BJ (cell line): ENCODE data around the gene CDC14B. TPM values are rescaled to one million over a fixed set of nuclear protein-coding genes. Genes with fewer than 3 reads are reported as not detected.

Experiments used
- CTCF ChIA-PET: fragments of 350-600 bp; formaldehyde crosslinking; extraction: SDS; loops from one replicate; lab custom pipeline; 2021; ENCODE audit warnings: antibody characterized with exemption, inconsistent platforms; lab: Yijun Ruan, JAX
- POLR2A ChIA-PET: fragments of 300-600 bp; sonication (Branson Sonifier 250); formaldehyde crosslinking; extraction: SDS; loops from one replicate; lab custom pipeline; 2021; ENCODE audit warnings: antibody characterized with exemption; lab: Charles Lee
- DNase-seq: peaks from one replicate; pipeline ENCODE4 v3.0.0-alpha.2; 2011; ENCODE audit warnings: low read depth
- H3K27me3 ChIP-seq: 2 replicates; pipeline ENCODE4 v1.6.0; 2011; ENCODE audit warnings: low read length; ENCODE audit not compliant: control insufficient read depth, insufficient read depth
- H3K36me3 ChIP-seq: 2 replicates; pipeline ENCODE4 v1.5.1; 2011; ENCODE audit warnings: low read length; ENCODE audit not compliant: control insufficient read depth, insufficient read depth
- H3K4me3 ChIP-seq: 2 replicates; pipeline ENCODE4 v1.5.1; 2011; ENCODE audit warnings: low read depth, mild to moderate bottlenecking, control low read depth, low read length
- CTCF ChIP-seq: IDR thresholded peaks from 2 replicates; pipeline ENCODE4 v1.5.1; 2011; ENCODE audit warnings: low read depth, mild to moderate bottlenecking, control low read depth, inconsistent platforms, low read length, moderate library complexity; ENCODE audit not compliant: insufficient read depth
- polyA plus RNA-seq: library from polyadenylated mRNA; depleted of rRNA; stranded (reverse); fragments of >200 nt; gene quantifications from 2 replicates; pipeline ENCODE4 v1.2.3, GENCODE V29; 2011

CDC14B gene
- polyA plus RNA-seq, 1 experiment = 12.1 TPM

- POLR2A ChIA-PET = interaction anchor here (0.6 to 1.4 kb wide), 2 partner anchors 15 to 151 kb away, joined by 3 to 13 read pairs; no protein-coding TSS in a partner anchor
- peak; percentile 27 for DNase-seq
- TF ChIP-seq CTCF = no peak
- Histone ChIP-seq H3K27me3 (no peaks in the 10 kb centered on the region), H3K4me3 (no peak overlapping the region), H3K36me3 (peaks cover 10% of the 10 kb centered on the region)
- CTCF ChIA-PET = interaction anchor here (1.4 kb wide), 1 partner anchor 9 kb away, joined by 4 read pairs; no protein-coding TSS in a partner anchor
Observed at GRCh38 chr9:96495341-96495740, 124.3 kb downstream of the CDC14B start.

GRCh38 chr9:96494215-96494800 lies 125.3 kb downstream of the CDC14B start:
- ChIA-PET POLR2A (interaction anchor here (1.4 kb wide), 1 partner anchor 16 kb away, joined by 3 read pairs; no protein-coding TSS in a partner anchor), CTCF (interaction anchor here (1.4 kb wide), 1 partner anchor 8 kb away, joined by 4 read pairs; no protein-coding TSS in a partner anchor)
- Histone ChIP-seq H3K36me3 (peaks cover 12% of the 10 kb centered on the region), H3K4me3 (no peak overlapping the region), H3K27me3 (no peaks in the 10 kb centered on the region)
- no peak for DNase-seq
- TF ChIP-seq CTCF = no peak

DNA sequence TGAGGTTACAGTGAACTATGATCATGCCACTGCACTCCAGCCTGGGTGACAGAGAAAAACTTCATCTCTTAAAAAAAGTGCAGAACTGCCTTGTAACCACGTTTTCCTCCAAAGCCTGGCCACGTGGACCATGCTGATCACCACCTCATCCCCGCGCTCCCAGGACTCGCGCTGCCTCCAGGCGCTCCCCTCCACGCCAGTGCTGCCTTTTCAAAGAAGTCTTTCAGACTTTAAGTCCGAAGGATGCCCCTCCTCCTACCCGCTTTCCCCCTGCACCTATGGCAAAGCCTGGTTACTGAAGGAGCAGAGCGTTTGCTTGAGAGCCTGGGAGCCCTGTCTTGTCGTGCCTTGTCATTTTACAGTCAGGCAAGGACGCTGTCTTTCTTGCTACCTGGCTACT lies 125.9 kb downstream of the CDC14B start:
- Histone ChIP-seq H3K27me3 (no peaks in the 10 kb centered on the region), H3K36me3 (peaks cover 14% of the 10 kb centered on the region), H3K4me3 (no peak overlapping the region)
- DNase-seq = no peak
- ChIA-PET CTCF (no interaction called here), POLR2A (no interaction called here)
- no peak for TF ChIP-seq CTCF

DNA sequence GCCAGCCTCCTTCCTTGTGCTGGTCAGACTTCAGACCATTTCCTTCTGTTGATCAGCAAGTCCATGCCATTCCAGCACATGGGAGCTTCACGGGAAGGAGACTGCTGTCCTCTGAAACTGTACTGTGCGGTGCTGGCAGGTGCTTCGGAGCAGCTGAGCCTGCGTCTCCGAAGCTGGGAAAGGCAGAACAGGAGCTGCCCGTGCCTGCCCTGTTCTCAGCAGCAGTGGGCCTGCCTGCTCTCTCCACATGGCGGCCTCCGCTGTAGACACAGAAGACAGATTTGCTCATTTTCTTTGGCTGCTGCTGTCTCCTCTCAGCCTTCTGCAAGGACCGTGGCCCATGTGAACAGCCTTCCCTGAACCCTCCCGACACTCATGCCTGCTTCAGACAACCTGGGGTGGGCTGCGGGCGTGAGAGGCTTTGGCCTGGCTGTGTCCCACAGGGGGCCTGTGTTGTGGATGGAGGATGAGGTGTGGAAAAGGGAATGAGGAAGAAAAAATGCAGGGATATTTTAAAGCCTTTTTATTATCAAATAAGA lies 126.6 kb downstream of the CDC14B start:
- no peak for DNase-seq
- ChIA-PET CTCF (no interaction called here), POLR2A (no interaction called here)
- no peaks in the 10 kb centered on the region for H3K27me3 ChIP-seq
- TF ChIP-seq CTCF = no peak
- peaks cover 17% of the 10 kb centered on the region for H3K36me3 ChIP-seq
- no peak overlapping the region for H3K4me3 ChIP-seq

- peaks cover 17% of the 10 kb centered on the region for H3K36me3 ChIP-seq
- no peak for DNase-seq
- POLR2A ChIA-PET = no interaction called here
- TF ChIP-seq CTCF = no peak
- no peaks in the 10 kb centered on the region for H3K27me3 ChIP-seq
- CTCF ChIA-PET = no interaction called here
- H3K4me3 ChIP-seq = no peak overlapping the region
Observed at GRCh38 chr9:96491880-96492525, 127.6 kb downstream of the CDC14B start.
